Esophagus squamous epithelium (tissue), 5 donors: Measurements from ENCODE around the gene COG4. TPM values are rescaled to one million over a fixed set of nuclear protein-coding genes. Genes with fewer than 3 reads are reported as not detected.

Source experiments
- DNase-seq: peaks from one replicate; lab custom pipeline; 2025; lab: John Stamatoyannopoulos, UW
- H3K27ac ChIP-seq, 4 donors: fragments of 200-600 bp; sonication (generic); one replicate each; pipeline ENCODE4 v1.5.1; 2016 to 2019; ENCODE audit warnings: mild to moderate bottlenecking in 1 of 4
- H3K27me3 ChIP-seq, 4 donors: fragments of 200-600 bp; sonication (generic); 1 replicate in 3 of 4; 2 replicates in 1 of 4; pipeline versions ENCODE4 v1.5.1 to v1.6.0; 2017 to 2021; ENCODE audit warnings: antibody characterized with exemption in 1 of 4
- H3K36me3 ChIP-seq, 3 donors: fragments of 200-600 bp; sonication (generic); one replicate each; pipeline ENCODE4 v1.5.1; 2016 to 2019
- H3K4me1 ChIP-seq, 3 donors: fragments of 200-600 bp; sonication (generic); one replicate each; pipeline ENCODE4 v1.5.1; 2017 to 2019
- H3K4me3 ChIP-seq, 4 donors: fragments of 200-600 bp; sonication (generic); 1 replicate in 3 of 4; 2 replicates in 1 of 4; pipeline ENCODE4 v1.5.1; 2016 to 2019; ENCODE audit warnings: mild to moderate bottlenecking in 2 of 4, moderate library complexity in 1 of 4
- H3K9me3 ChIP-seq, 3 donors: fragments of 200-600 bp; sonication (generic); one replicate each; pipeline ENCODE4 v1.5.1; 2016 to 2019
- POLR2A ChIP-seq, 4 donors: fragments of 450-650 bp; IDR thresholded peaks; one replicate each; pipeline ENCODE4 v1.6.1; 2017; ENCODE audit warnings: antibody characterized with exemption in 4 of 4, mild to moderate bottlenecking in 4 of 4, moderate library complexity in 3 of 4
- WGBS, 2 donors: methylation state at CpG; one replicate each; pipeline ENCODE4 v1.1.5; 2018; 5-methylcytosine and 5-hydroxymethylcytosine counted together
- intact Hi-C: fragments of 100-400 bp; cut with DNase I; formaldehyde crosslinking; loops from one replicate; pipeline ENCODE4 v1.15.0; 2022
- total RNA-seq, 4 donors: library from RNA; depleted of rRNA; stranded (reverse); fragments of >200 nt; gene quantifications; one replicate each; pipeline ENCODE4 v1.1.0, GENCODE V29; 2016
- TF ChIP-seq, protein P1 (sequence below), 6 experiments: fragments of 450-650 bp in 4 of 6; fragments of 200-600 bp in 2 of 6; sonication (generic) in 2 of 6; IDR thresholded peaks; one replicate each; pipeline ENCODE4 v1.5.1; 2016 to 2019; ENCODE audit warnings: antibody characterized with exemption in 6 of 6, mild to moderate bottlenecking in 4 of 6, moderate library complexity in 4 of 6
- donor health status: DM: yes; HTN: yes; CAD: no.

The COG4 gene
- total RNA-seq, 4 donors from 2014 or later: 40.3 to 54.0 (median 47.5) TPM

DNA sequence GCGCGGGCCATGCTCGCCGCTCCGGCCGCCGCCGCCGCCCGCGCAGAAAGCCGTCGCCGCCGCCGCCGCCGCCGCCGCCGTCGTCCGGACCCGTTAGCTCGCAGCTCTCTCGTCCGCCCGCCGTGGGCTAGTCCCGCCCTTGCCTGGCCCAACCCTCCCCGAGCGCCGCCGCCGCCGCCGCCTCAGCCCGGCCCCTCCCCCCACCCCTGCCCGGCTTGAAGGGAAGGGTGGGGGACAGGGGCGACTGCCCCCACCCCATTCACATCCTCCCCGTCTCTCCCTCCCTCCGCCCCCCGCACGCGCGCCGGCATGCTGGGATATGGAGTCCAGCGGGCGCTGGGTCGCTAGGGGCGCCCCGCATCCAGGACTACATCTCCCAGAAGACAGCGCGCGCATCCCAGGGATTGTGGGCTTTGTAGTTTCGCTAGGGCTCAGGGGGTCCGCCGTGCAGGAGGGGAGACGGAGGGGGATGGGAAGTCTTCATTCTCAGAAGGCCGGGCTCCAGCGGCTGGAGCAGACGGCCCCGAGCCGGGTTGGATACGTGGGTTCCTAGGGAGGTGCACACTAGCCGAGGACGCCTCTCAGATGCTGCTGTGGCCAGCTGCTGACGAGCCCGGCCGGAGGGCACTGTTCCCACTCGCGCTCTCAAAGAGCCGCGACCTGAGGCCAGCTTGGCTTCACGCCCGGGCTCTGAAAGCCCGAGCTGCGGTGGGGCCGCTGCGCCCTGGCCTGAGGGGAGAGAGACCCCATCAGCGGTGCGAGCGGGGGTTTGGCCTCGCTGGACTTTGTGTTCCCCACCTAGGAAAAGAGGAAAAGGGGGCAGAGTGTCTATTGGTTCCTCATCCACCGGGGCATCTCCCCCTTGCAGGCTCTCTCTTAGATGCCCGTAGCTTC is 84.1 kb downstream of the COG4 start, which contains the start of gene ST3GAL2:
TSS of gene ST3GAL2 (minus strand) at position 132 of the 894 bp plus-strand sequence. CDS start 40,570 bp downstream, outside the sequence.
- 5 to 7% methylated on average over 2 to 14 of the region's 86 CpGs for WGBS, 2 donors
- Histone ChIP-seq H3K9me3 (no peaks in the 10 kb centered on the region), H3K4me3 (peak within 1 kb of the TSS; percentile 64 to 80 (median 72)), H3K4me1 (peaks cover 15 to 50% (median 26%) of the 10 kb centered on the region in 3 donors), H3K27me3 (no peaks in the 10 kb centered on the region), H3K27ac (peak within 1 kb of the TSS; percentile 52 to 86 (median 80)), H3K36me3 (no peaks in the 10 kb centered on the region)
- TF ChIP-seq, protein P1, sequence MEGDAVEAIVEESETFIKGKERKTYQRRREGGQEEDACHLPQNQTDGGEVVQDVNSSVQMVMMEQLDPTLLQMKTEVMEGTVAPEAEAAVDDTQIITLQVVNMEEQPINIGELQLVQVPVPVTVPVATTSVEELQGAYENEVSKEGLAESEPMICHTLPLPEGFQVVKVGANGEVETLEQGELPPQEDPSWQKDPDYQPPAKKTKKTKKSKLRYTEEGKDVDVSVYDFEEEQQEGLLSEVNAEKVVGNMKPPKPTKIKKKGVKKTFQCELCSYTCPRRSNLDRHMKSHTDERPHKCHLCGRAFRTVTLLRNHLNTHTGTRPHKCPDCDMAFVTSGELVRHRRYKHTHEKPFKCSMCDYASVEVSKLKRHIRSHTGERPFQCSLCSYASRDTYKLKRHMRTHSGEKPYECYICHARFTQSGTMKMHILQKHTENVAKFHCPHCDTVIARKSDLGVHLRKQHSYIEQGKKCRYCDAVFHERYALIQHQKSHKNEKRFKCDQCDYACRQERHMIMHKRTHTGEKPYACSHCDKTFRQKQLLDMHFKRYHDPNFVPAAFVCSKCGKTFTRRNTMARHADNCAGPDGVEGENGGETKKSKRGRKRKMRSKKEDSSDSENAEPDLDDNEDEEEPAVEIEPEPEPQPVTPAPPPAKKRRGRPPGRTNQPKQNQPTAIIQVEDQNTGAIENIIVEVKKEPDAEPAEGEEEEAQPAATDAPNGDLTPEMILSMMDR (IDR thresholded peaks at IDR 0.05): peak in 1 of 6 experiments; percentile 9
- TF ChIP-seq POLR2A (IDR thresholded peaks at IDR 0.05): no peak
- DNase-seq: peak; percentile 81
- intact Hi-C loops: no loop called here

DNA sequence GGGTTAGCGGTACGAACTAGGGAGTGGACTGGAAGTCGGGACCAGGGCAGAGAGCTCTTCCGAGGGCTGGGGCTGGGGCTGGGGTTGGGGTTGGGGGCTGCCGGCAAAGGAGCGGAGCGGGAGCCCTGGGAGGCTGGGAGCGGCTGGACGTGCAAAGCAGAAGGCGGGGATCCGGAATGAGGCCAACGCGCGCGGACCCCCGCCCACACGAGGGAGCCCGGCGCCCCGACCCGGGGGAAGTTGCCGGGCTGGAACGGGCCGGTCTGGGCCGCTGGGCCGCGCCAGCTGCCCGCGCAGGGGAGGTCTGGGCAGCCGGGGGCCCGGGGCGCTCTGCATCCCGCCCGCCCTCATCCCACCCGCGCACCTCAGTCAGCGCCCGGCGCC is 84.8 kb downstream of the COG4 start:
- WGBS, 2 donors: 0% methylated on average over 2 to 5 of the region's 39 CpGs
- peaks cover 22 to 57% (median 33%) of the 10 kb centered on the region in 3 donors for H3K4me1 ChIP-seq

DNA sequence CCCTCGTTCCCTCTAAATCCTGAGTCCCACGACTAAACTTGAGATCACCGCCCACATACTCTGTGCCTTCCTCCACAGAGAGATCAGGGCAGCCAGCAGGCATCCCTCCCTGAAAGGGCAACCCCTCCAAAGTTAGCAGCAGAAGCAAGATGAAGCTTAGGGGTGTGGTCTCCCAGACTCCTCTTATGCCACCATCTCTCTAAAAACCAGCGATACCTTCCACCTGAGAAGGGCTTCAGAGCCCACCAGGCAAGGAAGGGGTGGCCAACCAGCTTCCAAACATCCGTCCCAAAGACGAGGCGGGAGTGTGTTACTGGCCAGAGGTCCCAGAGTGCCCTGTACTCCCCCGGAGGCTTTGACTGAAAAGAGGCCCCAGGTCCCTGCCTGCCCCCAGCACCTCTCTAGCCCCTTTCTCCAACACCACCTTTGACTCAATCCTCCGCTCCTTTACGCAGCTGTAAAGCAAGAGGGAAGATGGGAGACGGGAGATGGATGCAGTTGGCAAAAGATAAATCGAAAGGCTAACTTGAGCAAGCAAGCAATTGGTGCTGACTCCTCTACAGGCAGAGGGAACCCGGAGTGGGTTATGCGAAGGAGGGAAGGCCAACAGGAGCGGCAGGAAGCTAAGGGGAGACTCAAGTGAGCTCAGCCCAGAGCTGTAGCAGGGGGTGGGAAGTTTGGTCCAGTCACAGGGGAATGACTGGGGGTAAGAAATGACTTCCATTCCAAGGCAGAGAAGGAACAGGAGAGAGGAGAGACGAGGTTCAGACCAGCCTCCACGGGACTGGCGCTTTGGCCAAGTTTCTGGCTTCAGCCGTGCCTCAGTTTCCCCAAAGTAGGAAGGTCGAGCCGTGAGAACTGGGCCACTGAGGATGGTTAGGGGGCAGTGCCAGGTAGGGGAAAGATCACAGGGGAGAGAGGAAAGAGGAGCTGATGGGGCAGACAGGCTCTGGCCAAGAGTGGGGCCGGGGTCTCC is 85.5 kb downstream of the COG4 start:
- intact Hi-C loops: no loop called here
- TF ChIP-seq, protein P1 (IDR thresholded peaks at IDR 0.05): no peak
- no peak for TF ChIP-seq POLR2A (IDR thresholded peaks at IDR 0.05)
- Histone ChIP-seq H3K9me3 (no peaks in the 10 kb centered on the region), H3K4me1 (peaks cover 28 to 64% (median 40%) of the 10 kb centered on the region in 3 donors), H3K27me3 (no peaks in the 10 kb centered on the region), H3K36me3 (no peaks in the 10 kb centered on the region), H3K4me3 (peak overlapping the region; percentile 64 to 80 (median 72)), H3K27ac (peak overlapping the region; percentile 52 to 86 (median 69))
- 11 to 14% methylated on average over 20 to 21 of the region's 22 CpGs for WGBS, 2 donors
- DNase-seq: no peak

More for the DNA sequence above, 84.8 kb downstream of the COG4 start:
- Histone ChIP-seq H3K9me3 (no peaks in the 10 kb centered on the region), H3K27ac (peak overlapping the region; percentile 52 to 86 (median 69)), H3K36me3 (no peaks in the 10 kb centered on the region), H3K27me3 (no peaks in the 10 kb centered on the region), H3K4me3 (peak overlapping the region; percentile 64 to 80 (median 72))
- intact Hi-C loops: no loop called here
- DNase-seq: no peak
- no peak for TF ChIP-seq POLR2A (IDR thresholded peaks at IDR 0.05)
- TF ChIP-seq, protein P1 (IDR thresholded peaks at IDR 0.05): no peak

DNA sequence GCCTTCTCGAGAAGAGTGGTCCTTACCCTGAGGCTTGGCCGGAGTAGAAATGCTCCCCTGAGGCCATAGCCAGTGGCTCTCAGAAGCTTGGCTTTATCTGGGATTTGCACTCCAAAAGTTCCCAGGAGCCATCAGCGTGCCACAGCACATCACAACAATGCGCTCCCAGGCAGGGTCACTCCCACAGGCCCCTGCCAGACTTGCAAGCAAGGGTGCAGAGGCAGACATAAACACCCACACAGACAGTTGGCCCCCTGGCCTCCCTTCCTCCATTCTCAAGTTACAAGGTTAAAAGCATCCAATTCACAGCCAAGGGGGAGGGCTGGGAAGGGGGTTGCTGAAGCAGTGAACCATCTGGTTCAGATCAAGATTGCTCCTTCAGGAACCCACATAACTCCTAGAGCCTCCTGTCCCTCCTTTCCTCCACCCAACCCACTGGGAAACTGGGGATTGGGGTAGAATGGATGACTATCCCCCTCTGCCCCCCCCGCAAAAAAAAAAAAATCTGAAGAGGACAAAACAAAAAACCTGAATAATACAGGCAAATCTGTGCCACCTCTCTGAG is 86.3 kb downstream of the COG4 start:
- H3K9me3 ChIP-seq: no peaks in the 10 kb centered on the region
- no peaks in the 10 kb centered on the region for H3K27me3 ChIP-seq
- peaks cover 30 to 71% (median 45%) of the 10 kb centered on the region in 3 donors for H3K4me1 ChIP-seq
- H3K36me3 ChIP-seq: no peaks in the 10 kb centered on the region
- intact Hi-C loops: no loop called here
- no peak for DNase-seq
- peak overlapping the region in 3 of 4 donors; percentile 55 to 86 (median 83) for H3K27ac ChIP-seq
- TF ChIP-seq, protein P1 (IDR thresholded peaks at IDR 0.05): no peak
- TF ChIP-seq POLR2A (IDR thresholded peaks at IDR 0.05): no peak
- WGBS, 2 donors: 39 to 67% methylated on average over 2 to 3 of the region's 5 CpGs
- H3K4me3 ChIP-seq: peak overlapping the region in 3 of 4 donors; percentile 67 to 80 (median 78)
